ENCODE results near the gene F2.
"Not testable (repeated sequence)": the region's sequence is repeated elsewhere in the genome, so short reads cannot be mapped to it uniquely, and the experiment has no call there.

F2 gene

DNA sequence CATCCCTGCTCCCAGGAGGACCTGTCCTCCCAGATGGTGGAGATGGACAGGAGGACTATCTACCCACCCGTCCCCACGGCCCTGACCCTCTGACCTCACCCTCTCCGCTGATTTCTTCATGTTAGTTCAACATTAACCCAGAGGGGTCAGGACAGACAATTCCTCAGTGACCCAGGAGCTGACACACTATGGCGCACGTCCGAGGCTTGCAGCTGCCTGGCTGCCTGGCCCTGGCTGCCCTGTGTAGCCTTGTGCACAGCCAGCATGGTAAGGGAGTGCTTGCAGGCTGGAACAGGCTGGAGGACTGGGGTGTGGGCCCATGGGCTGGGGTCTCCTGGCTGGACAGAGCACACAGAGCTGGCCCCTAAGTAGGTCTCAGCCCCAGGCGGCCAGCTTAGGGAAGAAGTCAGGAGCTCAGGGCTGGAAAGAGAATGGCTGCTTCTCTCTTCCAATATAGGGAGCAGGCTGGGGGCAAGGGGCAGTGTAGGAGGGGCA is at the start of gene F2:
TSS of gene F2 (plus strand) at position 166 of the 495 bp plus-strand sequence. CDS start at position 189, 23 bp downstream.
- no peak for TF ChIP-seq CTCF (IDR thresholded peaks at IDR 0.05; ENCODE audit: low read depth, low read length, missing control alignments)
- H3K27me3 ChIP-seq (replicated peaks), result no peaks in the 10 kb centered on the region
- in situ Hi-C loops (cut with HindIII; ENCODE audit: low pct_ligation_motif_present, low sequenced_read_pairs), result no loop called here
- H3K27ac ChIP-seq, result no peak within 1 kb of the TSS
- H3K36me3 ChIP-seq (replicated peaks), result no peaks in the 10 kb centered on the region
- no peak for DNase-seq
- no peak within 1 kb of the TSS for H3K4me3 ChIP-seq (ENCODE audit: low read depth, low read length)

GRCh38 chr11:46669711-46670139 is 49.3 kb upstream of the F2 start:
- Histone ChIP-seq H3K27me3 (replicated peaks) (no peaks in the 10 kb centered on the region), H3K4me3 (ENCODE audit: low read depth, low read length) (no peak overlapping the region), H3K27ac (no peak overlapping the region), H3K36me3 (replicated peaks) (peaks cover 70% of the 10 kb centered on the region)
- DNase-seq, result no peak
- in situ Hi-C loops (cut with HindIII; ENCODE audit: low pct_ligation_motif_present, low sequenced_read_pairs), result no loop called here
- peak; percentile 51 for TF ChIP-seq CTCF (IDR thresholded peaks at IDR 0.05; ENCODE audit: low read depth, low read length, missing control alignments)

GRCh38 chr11:46670521-46670920 is 48.5 kb upstream of the F2 start:
- H3K27me3 ChIP-seq (replicated peaks); in situ Hi-C loops (cut with HindIII; ENCODE audit: low pct_ligation_motif_present, low sequenced_read_pairs); H3K27ac ChIP-seq; DNase-seq; H3K4me3 ChIP-seq (ENCODE audit: low read depth, low read length): not testable (repeated sequence)
- H3K36me3 ChIP-seq (replicated peaks), result peaks cover 65% of the 10 kb centered on the region

DNA sequence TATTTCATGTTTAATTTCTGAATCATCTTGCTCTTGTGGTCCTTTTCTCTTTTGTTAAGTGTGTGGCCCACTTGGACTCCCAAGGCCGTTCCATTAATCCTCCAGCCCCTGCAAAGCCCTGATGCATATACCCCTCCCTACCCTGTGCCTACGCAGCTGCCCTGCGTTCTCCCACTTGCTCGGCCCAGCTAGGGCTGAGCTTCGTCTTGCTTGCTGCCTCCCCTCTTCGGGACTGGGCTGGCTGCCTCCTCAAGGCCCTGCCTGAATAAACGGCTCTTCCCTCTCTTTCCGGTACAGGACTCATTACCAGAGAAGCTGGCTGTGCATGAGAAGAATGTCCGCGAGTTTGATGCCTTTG is 47.1 kb upstream of the F2 start:
- Histone ChIP-seq H3K36me3 (replicated peaks) (peaks cover 60% of the 10 kb centered on the region), H3K27ac (no peak overlapping the region), H3K4me3 (ENCODE audit: low read depth, low read length) (no peak overlapping the region), H3K27me3 (replicated peaks) (no peaks in the 10 kb centered on the region)
- no peak for TF ChIP-seq CTCF (IDR thresholded peaks at IDR 0.05; ENCODE audit: low read depth, low read length, missing control alignments)
- in situ Hi-C loops (cut with HindIII; ENCODE audit: low pct_ligation_motif_present, low sequenced_read_pairs), result no loop called here
- no peak for DNase-seq

- H3K27me3 ChIP-seq (replicated peaks), result no peaks in the 10 kb centered on the region
- DNase-seq, result no peak
- H3K4me3 ChIP-seq (ENCODE audit: low read depth, low read length), result no peak overlapping the region
- H3K36me3 ChIP-seq (replicated peaks), result peaks cover 59% of the 10 kb centered on the region
- in situ Hi-C loops (cut with HindIII; ENCODE audit: low pct_ligation_motif_present, low sequenced_read_pairs), result no loop called here
- TF ChIP-seq CTCF (IDR thresholded peaks at IDR 0.05; ENCODE audit: low read depth, low read length, missing control alignments), result no peak
- H3K27ac ChIP-seq, result no peak overlapping the region
Observed at GRCh38 chr11:46672381-46672839, 46.6 kb upstream of the F2 start.

DNA sequence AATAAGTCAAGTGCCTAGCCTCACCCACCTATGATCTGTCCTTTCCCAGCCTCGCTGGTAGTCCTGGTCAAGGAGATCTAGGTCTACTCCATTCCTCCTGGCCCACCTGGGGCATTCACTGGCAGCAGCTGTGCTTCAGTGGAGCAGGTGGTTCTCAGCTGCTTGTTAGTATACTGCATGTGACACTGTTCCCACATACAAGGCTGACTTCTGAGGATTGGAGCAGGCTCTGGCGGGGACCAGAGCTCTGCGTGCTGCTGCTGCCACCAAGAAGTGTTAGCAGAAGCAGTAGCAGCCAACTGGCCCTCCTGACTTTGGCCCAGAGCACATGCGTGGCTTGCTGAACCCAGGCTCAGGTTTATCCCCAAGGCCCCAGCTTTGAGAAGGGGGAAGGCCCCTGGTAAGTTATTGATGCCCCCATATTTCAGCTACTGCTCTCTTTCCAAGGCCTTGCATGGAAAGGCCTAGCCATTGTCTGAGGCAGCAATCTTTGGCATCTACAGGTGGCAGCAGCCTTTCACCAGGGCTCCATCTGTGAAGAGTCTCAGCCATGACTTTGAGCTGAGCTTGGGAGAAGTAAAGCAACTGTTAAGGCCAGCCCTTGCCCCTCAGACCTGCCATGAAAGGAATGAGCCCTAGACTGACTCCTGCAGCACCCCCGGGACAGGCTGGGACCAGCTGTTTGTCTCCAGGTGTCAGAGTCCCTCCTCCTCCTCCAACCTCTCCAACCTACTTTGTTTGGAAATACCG is 45.1 kb upstream of the F2 start:
- in situ Hi-C loops (cut with HindIII; ENCODE audit: low pct_ligation_motif_present, low sequenced_read_pairs), result no loop called here
- H3K27ac ChIP-seq, result no peak overlapping the region
- H3K4me3 ChIP-seq (ENCODE audit: low read depth, low read length), result no peak overlapping the region
- no peak for TF ChIP-seq CTCF (IDR thresholded peaks at IDR 0.05; ENCODE audit: low read depth, low read length, missing control alignments)
- no peak for DNase-seq
- H3K36me3 ChIP-seq (replicated peaks), result peaks cover 62% of the 10 kb centered on the region
- H3K27me3 ChIP-seq (replicated peaks), result no peaks in the 10 kb centered on the region

Data from brain microvascular endothelial cell (primary cell).